Suppressor macrophage (primary cell): ENCODE results near the gene GTF2IRD1.
"Not testable (repeated sequence)": the region's sequence is repeated elsewhere in the genome, so short reads cannot be mapped to it uniquely, and the experiment has no call there.

Source experiments
- DNase-seq, 4 experiments: peaks; one replicate each; pipeline ENCODE4 v3.0.0-alpha.2; 2020 to 2022

Gene GTF2IRD1

GRCh38 chr7:74606909-74607510, 153.3 kb downstream of the GTF2IRD1 start:
- no peak for DNase-seq

GRCh38 chr7:74612015-74612829, 158.5 kb downstream of the GTF2IRD1 start:
- DNase-seq: no peak

- DNase-seq: no peak
Measured at GRCh38 chr7:74615933-74616780, 162.5 kb downstream of the GTF2IRD1 start.

DNA sequence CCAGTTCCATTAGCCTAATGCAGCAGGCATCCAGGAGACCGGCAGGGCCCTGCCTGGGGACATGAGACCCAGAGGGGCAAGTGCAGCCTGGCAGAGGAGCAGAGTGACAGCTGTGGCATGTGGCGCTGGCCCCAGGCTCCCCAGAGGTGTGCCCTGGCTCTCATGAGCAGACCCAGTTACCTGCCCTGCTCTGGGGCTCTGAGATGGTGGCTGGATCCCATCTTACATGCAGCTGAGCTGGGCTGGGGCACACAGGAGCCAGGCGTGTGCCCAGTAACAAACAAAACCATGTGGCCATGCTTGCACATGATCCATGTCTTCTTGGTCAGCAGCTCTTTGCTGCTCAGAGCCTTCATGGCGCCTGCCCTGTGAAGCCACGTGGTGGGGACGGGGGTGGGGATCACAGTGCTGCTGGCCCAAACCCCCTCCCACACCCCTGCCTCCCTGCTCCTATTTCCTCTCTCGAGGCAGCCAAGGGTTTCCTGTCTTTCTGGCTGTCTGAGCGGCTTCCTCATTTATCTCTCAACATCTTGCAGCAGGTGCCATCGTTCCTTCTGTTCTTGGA, 163.6 kb downstream of the GTF2IRD1 start:
- peak; percentile 81 to 93 (median 91) for DNase-seq

DNA sequence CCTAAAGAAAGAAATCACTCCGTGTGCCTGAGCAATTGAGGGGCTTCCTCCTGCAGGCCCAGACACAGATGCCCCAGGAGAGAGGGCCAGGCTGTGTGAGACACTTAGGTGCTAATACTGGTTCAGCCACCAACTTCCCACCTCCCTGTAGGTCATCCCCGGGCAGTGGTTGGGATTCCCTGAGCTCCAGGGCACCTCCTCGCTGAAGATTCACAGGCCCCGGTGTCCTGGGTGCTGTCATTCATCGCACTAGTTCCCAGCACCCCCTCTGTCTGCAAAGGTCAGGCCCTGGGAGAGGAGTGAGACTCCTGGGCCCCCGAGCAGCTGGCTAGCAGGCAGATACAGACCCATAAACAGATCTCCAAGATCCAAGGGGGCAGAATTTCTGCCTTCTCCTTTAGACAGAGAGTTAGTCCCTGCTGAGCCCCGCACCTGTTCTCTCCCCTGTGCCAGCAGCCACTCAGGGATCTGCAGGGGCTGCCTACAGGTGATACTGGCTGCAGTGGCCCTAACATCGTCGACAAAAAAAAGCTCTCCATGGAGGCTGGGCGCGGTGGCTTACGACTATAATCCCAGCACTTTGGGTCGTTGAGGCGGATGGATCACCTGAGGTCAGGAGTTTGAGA, 165.6 kb downstream of the GTF2IRD1 start:
- DNase-seq: no peak

- no peak for DNase-seq
Measured at GRCh38 chr7:74622228-74622749, 168.6 kb downstream of the GTF2IRD1 start.

- DNase-seq: no peak
Measured at GRCh38 chr7:74623135-74623534, 169.4 kb downstream of the GTF2IRD1 start.

- peak; percentile 70 to 89 (median 80) for DNase-seq
Measured at GRCh38 chr7:74625446-74625845, 171.7 kb downstream of the GTF2IRD1 start.

GRCh38 chr7:74627661-74628411, 174.1 kb downstream of the GTF2IRD1 start:
- DNase-seq: no peak

- DNase-seq: no peak
Measured at GRCh38 chr7:74632505-74632904, 178.8 kb downstream of the GTF2IRD1 start.

GRCh38 chr7:74633451-74633921, 179.8 kb downstream of the GTF2IRD1 start:
- no peak for DNase-seq

DNA sequence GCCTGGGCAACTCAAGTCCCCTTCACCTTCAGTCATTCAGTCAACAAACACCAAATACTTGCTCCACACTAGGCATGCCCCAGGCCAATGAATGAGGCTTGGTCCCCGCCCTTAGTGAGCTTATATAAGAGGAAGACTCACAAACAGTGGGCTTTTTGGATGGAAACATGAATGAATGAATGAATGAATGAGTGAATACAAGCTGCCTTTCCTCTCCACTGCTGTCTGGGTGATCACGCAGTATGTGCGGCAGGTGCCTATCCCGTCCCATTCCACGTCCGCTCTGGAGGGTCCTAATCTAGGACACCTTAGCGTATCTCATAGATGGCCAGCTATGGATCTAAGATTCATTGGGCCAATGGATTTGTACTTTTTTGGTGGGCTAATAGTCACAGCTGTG, 184.0 kb downstream of the GTF2IRD1 start:
- DNase-seq: no peak

GRCh38 chr7:74650055-74650454, 196.3 kb downstream of the GTF2IRD1 start:
- DNase-seq: peak; percentile 64 to 82 (median 81)

GRCh38 chr7:74650493-74651132, 196.9 kb downstream of the GTF2IRD1 start:
- peak in 2 of 4 experiments; percentile 18 to 28 for DNase-seq

DNA sequence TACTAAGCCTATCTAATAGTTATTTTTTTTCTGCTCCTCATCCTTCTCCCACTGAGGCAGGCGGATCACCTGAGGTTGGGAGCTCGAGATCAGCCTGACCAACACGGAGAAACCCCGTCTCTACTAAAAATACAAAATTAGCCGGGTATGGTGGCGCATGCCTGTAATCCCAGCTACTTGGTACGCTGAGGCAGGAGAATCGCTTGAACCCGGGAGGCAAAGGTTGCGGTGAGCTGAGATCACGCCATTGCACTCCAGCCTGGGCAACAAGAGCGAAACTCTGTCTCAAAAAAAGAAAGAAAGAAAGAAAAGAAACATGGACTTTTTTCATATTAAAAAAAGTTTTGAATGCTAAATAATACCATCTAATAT, 197.4 kb downstream of the GTF2IRD1 start:
- not testable (repeated sequence) for DNase-seq
